HG03521 (cell line): ENCODE measurements around the gene CALU.

Experiments
- ATAC-seq: cut with Tn5 transposase; IDR thresholded peaks from one replicate; pipeline ENCODE4 v1.9.1; 2021; ENCODE audit warnings: mild to moderate bottlenecking, moderate library complexity; ENCODE audit not compliant: unreplicated experiment

CALU gene

DNA sequence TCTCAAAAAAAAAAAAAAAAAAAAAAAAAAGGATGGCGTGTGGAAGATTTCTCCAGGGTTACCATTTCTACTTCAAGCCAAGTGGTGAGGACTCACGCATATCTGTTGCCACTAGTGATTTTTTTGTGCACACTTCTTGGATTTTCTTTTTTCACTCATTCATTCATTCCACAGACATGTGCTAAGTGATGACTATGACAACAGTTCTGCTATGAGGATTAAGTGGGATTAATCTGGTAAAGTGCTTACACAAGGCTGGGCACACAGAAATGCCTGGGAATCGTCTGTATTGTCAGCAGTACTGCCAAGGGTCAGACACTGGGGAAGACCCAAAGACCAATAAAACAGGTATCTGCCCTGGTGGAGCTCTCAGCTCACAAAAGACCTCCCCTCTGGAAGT lies 42.7 kb downstream of the CALU start:
- ATAC-seq = no peak

GRCh38 chr7:128783143-128783861 lies 44.1 kb downstream of the CALU start:
- ATAC-seq = no peak

DNA sequence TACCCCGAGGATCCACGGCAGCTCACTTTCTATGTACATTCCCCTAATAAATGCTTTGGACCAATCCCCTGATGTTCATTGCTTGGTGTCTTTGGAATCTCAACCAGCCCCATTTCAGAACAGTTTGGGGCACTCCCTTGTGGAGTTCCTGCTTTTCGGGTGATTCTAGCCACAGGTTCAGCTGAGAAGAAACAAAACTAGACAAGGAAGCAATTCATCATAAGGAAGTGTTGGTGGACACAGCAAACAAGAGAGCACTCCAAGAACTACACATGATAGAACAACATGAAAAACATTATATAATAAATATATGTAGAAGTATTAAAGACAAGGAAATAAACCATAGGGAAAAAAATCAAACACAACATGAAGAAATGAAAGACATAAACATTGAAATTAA lies 46.6 kb downstream of the CALU start:
- ATAC-seq = no peak

GRCh38 chr7:128788446-128789412 lies 49.6 kb downstream of the CALU start:
- ATAC-seq = no peak

DNA sequence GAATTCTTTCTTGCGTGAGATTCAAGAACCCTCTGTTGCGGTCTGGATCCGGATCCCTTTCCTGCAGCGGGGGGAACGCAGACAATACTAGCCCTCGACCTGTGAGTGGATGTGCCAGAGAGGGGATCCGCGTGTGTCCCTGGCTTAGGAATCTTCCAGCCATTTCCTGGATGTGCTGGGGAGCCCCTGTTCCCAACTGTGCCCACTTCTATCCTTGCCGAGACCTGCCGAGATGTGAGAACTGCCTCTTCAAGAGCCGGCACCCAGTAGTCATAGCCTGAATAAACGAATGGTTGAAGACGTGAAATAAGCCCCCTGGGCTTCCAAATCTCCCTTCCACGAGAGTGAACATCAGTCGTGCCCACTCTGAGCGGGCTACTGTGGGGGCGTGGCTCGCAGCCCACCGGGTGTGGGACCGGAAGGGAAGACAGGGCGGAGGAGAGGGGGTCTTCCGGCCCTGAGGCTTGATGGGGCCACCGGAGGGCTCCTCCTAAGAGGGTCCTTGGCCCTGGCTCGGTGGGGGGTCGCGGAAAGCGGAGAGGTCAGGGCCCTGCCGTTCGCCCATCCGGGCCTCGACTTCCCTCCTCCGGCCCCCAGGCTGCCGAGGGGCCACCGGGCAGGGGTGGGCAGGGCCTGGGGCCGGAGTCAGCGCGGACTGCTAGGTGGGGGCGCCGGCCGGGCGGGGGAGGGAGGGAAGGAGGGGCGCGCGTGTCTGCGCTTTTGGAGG lies 51.3 kb downstream of the CALU start:
- ATAC-seq = peak; percentile 25

DNA sequence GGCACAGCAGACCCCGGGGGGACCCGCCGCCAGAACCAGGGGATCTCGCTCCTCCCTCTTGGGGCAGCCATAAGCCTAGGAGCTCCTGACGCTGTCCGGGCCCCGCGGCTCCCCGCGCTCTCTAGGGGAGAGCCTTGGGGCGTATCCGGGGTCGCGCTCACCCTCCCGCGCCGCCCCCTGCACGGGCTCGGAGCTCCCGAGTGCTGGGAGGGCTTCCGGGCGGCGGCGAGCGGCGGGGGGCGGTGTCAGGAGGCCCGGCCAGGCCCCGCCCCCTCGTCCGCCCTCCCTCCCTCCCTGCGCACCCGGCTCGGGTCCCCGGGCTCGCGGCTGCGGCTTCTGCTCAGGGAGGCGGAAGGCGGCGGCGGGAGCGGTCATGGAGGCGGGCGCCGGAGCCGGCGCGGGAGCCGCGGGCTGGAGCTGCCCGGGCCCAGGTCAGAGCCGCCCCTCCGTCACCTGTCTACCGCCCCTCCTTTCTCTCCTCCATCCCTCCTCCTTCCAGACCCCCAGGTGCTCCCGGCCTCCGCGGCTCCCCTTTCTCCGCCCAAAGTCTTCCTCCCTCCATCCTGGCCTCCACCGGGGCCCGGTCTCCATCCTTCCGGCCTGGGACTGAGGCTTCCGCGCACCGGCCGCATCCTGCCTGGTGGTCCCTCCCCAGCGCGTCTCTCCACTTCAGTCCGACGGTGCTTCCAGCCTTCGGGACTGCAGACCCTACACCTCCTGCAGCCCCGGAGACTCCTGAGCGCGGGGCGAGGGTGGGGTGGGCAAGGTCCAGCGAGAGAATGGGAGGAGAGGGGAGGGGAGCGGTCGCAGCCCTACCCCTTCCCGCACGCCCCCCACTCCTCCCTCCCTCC lies 52.2 kb downstream of the CALU start, which contains the start of gene CCDC136:
Gene CCDC136, plus strand, starts transcription at position 848 of the 851 bp plus-strand sequence. CDS start 444 bp downstream, outside the sequence.
- ATAC-seq = peak; percentile 79

DNA sequence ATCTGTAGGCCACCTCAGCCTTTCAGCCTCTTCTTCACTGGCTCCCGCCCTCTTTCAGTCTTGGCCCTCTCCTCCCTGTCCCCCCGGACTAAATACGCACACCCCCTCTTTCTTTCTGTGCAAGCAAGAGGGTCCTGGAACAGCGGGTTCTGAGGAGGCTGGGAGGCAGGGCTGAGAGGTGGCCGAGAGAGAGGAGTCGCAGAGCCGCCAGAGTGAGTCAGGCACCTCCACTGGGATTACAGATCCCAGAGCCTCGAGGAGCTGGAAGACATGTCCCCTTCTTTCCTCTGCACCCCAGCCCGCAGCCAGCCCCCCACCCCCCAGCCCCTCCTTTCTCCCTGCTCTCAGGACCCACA lies 52.8 kb downstream of the CALU start:
- ATAC-seq = no peak

DNA sequence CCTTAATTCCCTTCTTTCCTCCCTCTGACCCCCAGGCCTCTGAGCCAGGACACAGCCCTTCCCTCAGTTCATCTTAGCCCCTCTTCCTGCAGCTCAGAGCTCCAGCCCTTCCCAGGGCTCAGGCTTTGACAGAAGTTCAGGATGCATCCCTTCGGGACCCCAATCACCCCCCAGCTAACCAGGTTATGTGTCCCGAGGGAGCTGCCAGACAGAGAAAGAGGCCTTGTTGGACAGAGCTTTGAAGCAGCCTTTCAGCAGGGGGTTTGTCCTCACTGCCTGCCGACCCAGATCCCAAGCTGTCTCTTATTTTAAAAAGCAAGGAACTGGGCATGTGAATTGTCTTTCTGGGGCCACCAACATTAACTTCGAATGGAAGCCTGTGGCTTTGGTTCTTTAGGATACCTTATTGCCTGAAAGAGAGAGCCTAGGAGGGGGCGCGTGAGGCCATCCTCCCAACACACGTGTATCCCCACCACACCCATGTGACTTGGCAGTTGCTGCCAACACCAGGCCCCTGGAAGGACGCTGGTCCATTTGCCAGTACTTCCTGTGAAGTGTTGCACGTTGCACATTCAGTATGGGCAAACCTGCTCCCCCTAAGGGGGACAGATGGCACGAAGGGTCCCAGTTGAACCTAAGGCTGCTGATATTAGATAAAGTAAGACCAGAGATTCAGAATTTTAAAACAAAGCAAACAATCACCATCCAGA lies 53.5 kb downstream of the CALU start:
- ATAC-seq = no peak

GRCh38 chr7:128793181-128793547 lies 54.0 kb downstream of the CALU start:
- ATAC-seq = no peak

- ATAC-seq = no peak
Observed at GRCh38 chr7:128794020-128794419, 54.9 kb downstream of the CALU start.

DNA sequence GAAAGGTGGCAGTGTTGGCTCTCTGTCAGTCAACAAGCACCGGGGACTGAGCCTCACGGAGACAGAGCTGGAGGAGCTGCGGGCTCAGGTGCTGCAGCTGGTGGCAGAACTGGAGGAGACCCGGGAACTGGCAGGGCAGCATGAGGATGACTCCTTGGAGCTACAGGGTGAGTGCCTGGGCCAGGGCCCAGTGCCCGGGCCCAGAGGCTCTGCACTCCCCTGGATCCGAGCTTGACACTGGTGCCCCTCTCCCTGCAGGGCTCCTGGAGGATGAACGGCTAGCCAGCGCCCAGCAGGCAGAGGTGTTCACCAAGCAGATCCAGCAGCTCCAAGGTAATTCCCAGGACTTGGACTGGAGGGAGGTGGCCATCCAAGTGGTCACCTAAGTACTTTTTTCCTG lies 55.3 kb downstream of the CALU start:
- ATAC-seq = no peak

DNA sequence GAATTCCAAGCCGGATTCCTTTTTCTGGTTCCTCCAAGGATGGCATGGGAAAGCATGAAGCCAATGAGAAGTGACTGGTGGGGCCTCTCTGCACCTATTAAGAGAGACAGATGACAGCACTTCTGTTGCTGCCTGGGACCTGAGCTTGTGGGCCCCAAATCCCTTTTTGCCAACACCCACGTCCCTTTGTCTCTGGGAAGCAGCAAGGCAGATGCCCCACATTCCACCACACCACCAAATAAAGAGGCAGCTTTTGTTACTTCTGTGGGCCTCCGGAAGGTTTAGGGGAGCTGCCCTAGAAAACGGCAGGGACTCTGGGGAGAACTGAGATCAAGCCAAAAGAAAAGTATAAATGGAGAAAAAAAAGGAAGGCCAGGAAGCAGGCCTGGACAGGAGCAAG lies 56.0 kb downstream of the CALU start:
- no peak for ATAC-seq

- ATAC-seq = no peak
Observed at GRCh38 chr7:128796327-128796726, 57.2 kb downstream of the CALU start.

- no peak for ATAC-seq
Observed at GRCh38 chr7:128799451-128799850, 60.3 kb downstream of the CALU start.

GRCh38 chr7:128800567-128800966 lies 61.4 kb downstream of the CALU start:
- no peak for ATAC-seq

DNA sequence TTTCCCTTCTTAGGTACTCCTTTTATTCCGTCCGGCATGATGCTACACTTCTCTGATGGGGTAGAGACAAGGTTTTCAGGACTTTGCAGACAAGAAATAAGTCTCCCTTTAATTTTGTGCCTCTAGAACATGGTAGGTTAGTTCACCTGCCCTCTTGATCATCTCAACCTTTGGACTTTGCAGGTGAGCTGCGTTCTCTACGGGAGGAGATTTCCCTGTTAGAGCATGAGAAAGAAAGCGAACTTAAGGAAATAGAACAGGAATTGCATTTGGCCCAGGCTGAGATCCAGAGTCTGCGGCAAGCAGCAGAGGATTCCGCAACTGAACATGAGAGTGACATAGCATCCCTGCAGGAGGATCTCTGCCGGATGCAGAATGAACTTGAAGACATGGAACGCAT lies 61.8 kb downstream of the CALU start:
- ATAC-seq = no peak

- no peak for ATAC-seq
Observed at GRCh38 chr7:128801667-128802418, 62.7 kb downstream of the CALU start.

GRCh38 chr7:128804484-128804883 lies 65.3 kb downstream of the CALU start:
- ATAC-seq = no peak

- ATAC-seq = no peak
Observed at GRCh38 chr7:128805225-128805624, 66.1 kb downstream of the CALU start.
